ENCODE data around the gene ADSL. TPM values are rescaled to one million over a fixed set of nuclear protein-coding genes. Genes with fewer than 3 reads are reported as not detected.

ADSL gene
- total RNA-seq, 4 donors from 2014 or later: 32.2 to 163 (median 37.4) TPM

- Histone ChIP-seq H3K4me3 (no peak overlapping the region), H3K27me3 (no peaks in the 10 kb centered on the region), H3K27ac (no peak overlapping the region), H3K9me3 (no peaks in the 10 kb centered on the region), H3K36me3 (peaks cover 0 to 92% (median 0%) of the 10 kb centered on the region in 3 donors), H3K4me1 (peaks cover 0 to 18% (median 0%) of the 10 kb centered on the region in 4 donors)
- no peak for TF ChIP-seq POLR2A (IDR thresholded peaks at IDR 0.05)
- TF ChIP-seq CTCF (IDR thresholded peaks at IDR 0.05): no peak
- no peak for DNase-seq
Measured at GRCh38 chr22:40313007-40313406, 33.3 kb upstream of the ADSL start.

GRCh38 chr22:40314041-40314440 is 32.3 kb upstream of the ADSL start:
- Histone ChIP-seq H3K9me3 (no peaks in the 10 kb centered on the region), H3K4me1 (peaks cover 0 to 13% (median 0%) of the 10 kb centered on the region in 4 donors), H3K36me3 (peaks cover 0 to 88% (median 0%) of the 10 kb centered on the region in 3 donors), H3K27ac (no peak overlapping the region), H3K27me3 (no peaks in the 10 kb centered on the region), H3K4me3 (no peak overlapping the region)
- no peak for DNase-seq
- TF ChIP-seq CTCF (IDR thresholded peaks at IDR 0.05): no peak
- no peak for TF ChIP-seq POLR2A (IDR thresholded peaks at IDR 0.05)

GRCh38 chr22:40320687-40321086 is 25.6 kb upstream of the ADSL start:
- Histone ChIP-seq H3K4me1 (no peaks in the 10 kb centered on the region), H3K27ac (no peak overlapping the region), H3K36me3 (peaks cover 0 to 85% (median 0%) of the 10 kb centered on the region in 3 donors), H3K9me3 (no peaks in the 10 kb centered on the region), H3K4me3 (no peak overlapping the region), H3K27me3 (no peaks in the 10 kb centered on the region)
- DNase-seq: no peak
- TF ChIP-seq CTCF (IDR thresholded peaks at IDR 0.05): no peak
- no peak for TF ChIP-seq POLR2A (IDR thresholded peaks at IDR 0.05)

- H3K36me3 ChIP-seq: peaks cover 0 to 76% (median 0%) of the 10 kb centered on the region in 3 donors
- no peak for DNase-seq
- TF ChIP-seq CTCF (IDR thresholded peaks at IDR 0.05): no peak
- TF ChIP-seq POLR2A (IDR thresholded peaks at IDR 0.05): no peak
- no peaks in the 10 kb centered on the region for H3K9me3 ChIP-seq
- peaks cover 0 to 4% (median 0%) of the 10 kb centered on the region in 4 donors for H3K4me1 ChIP-seq
- no peak overlapping the region for H3K4me3 ChIP-seq
- no peak overlapping the region for H3K27ac ChIP-seq
- H3K27me3 ChIP-seq: no peaks in the 10 kb centered on the region
Measured at GRCh38 chr22:40322021-40322420, 24.3 kb upstream of the ADSL start.

- peaks cover 0 to 73% (median 0%) of the 10 kb centered on the region in 3 donors for H3K36me3 ChIP-seq
- H3K4me1 ChIP-seq: peaks cover 0 to 8% (median 0%) of the 10 kb centered on the region in 4 donors
- TF ChIP-seq POLR2A (IDR thresholded peaks at IDR 0.05): no peak
- TF ChIP-seq CTCF (IDR thresholded peaks at IDR 0.05): no peak
- H3K9me3 ChIP-seq: no peaks in the 10 kb centered on the region
- peak overlapping the region in 3 of 4 donors; percentile 10 to 71 (median 60) for H3K27ac ChIP-seq
- no peaks in the 10 kb centered on the region for H3K27me3 ChIP-seq
- H3K4me3 ChIP-seq: no peak overlapping the region
- DNase-seq: no peak
Measured at GRCh38 chr22:40322818-40323447, 23.4 kb upstream of the ADSL start.
